Measurements from ENCODE around the gene SPTB.

- no peak for TF ChIP-seq CTCF (IDR thresholded peaks at IDR 0.05; ENCODE audit: low read depth, low read length, poor library complexity, severe bottlenecking)
- no peak for TF ChIP-seq EZH2phosphoT487 (IDR thresholded peaks at IDR 0.05; ENCODE audit: borderline replicate concordance, low read length)
Observed at GRCh38 chr14:64734990-64735389, 144.7 kb downstream of the SPTB start.

Measured in DOHH2 (cell line).